H1 (cell line): ENCODE measurements around the gene TPM1. TPM values are rescaled to one million over a fixed set of nuclear protein-coding genes. Genes with fewer than 3 reads are reported as not detected.

ENCODE experiments used
- CTCF ChIA-PET: fragments of 300-600 bp; sonication (Branson Sonifier 250); formaldehyde crosslinking; loops from one replicate; lab custom pipeline; 2021; ENCODE audit not compliant: partially characterized antibody; lab: Charles Lee
- POLR2A ChIA-PET: fragments of 300-600 bp; sonication (Branson Sonifier 250); formaldehyde crosslinking; loops from one replicate; lab custom pipeline; 2021; ENCODE audit warnings: inconsistent platforms; ENCODE audit not compliant: partially characterized antibody; lab: Charles Lee
- DNase-seq, 2 experiments: peaks; one replicate each; pipeline versions ENCODE4 v3.0.0 to v3.0.0-alpha.2; 2010 to 2022; ENCODE audit warnings: low spot score in 2 of 2, low read depth in 1 of 2, mixed read lengths in 1 of 2
- FAIRE-seq: peaks from 2 replicates; lab custom pipeline; 2011; peaks lifted over from hg19 to GRCh38; lab: Jason Lieb, UNC
- H2AFZ ChIP-seq: 2 replicates; pipeline ENCODE4 v1.8.1; 2012; ENCODE audit warnings: low read length, inconsistent platforms
- H2AK5ac ChIP-seq: 2 replicates; pipeline ENCODE4 v1.6.1; 2013; ENCODE audit warnings: low read depth, low read length
- H2BK120ac ChIP-seq: replicated peaks from 2 replicates; pipeline ENCODE3; 2013; ENCODE audit warnings: low read depth, low read length, inconsistent platforms
- H2BK12ac ChIP-seq: 2 replicates; pipeline ENCODE4 v1.6.1; 2013; ENCODE audit warnings: low read depth, low read length
- H2BK15ac ChIP-seq: 2 replicates; pipeline ENCODE4 v1.6.1; 2013; ENCODE audit warnings: low read length
- H2BK20ac ChIP-seq: 2 replicates; pipeline ENCODE4 v1.6.1; 2013; ENCODE audit warnings: low read length
- H2BK5ac ChIP-seq: 2 replicates; pipeline ENCODE4 v1.6.1; 2013; ENCODE audit warnings: low read depth, low read length
- H3K14ac ChIP-seq: 2 replicates; pipeline ENCODE4 v1.6.1; 2013; ENCODE audit warnings: inconsistent platforms; ENCODE audit not compliant: insufficient read length
- H3K18ac ChIP-seq: 2 replicates; pipeline ENCODE4 v1.6.1; 2013; ENCODE audit warnings: low read length; ENCODE audit errors: extremely low read depth
- H3K23ac ChIP-seq: 2 replicates; pipeline ENCODE4 v1.6.1; 2013; ENCODE audit warnings: inconsistent platforms; ENCODE audit not compliant: insufficient read length
- H3K23me2 ChIP-seq: 2 replicates; pipeline ENCODE4 v1.6.1; 2013; ENCODE audit warnings: low read depth, low read length
- H3K27ac ChIP-seq: 2 replicates; pipeline ENCODE4 v1.6.1; 2011; ENCODE audit warnings: low read depth, low read length, inconsistent platforms
- H3K27me3 ChIP-seq, 4 experiments: replicated peaks in 1 of 4; 1 replicate in 1 of 4; 2 replicates in 3 of 4; pipeline versions ENCODE4 v1.6.1 to v1.8.1; 2011 to 2013; ENCODE audit warnings: low read length in 3 of 4, mild to moderate bottlenecking in 3 of 4, inconsistent platforms in 2 of 4, mixed read lengths in 2 of 4, moderate library complexity in 1 of 4; ENCODE audit not compliant: control insufficient read depth in 3 of 4, insufficient read depth in 3 of 4; ENCODE audit errors: extremely low read depth in 1 of 4
- H3K36me3 ChIP-seq, 4 experiments: 2 replicates each; pipeline versions ENCODE4 v1.6.1 to v1.8.1; 2011 to 2013; ENCODE audit warnings: mild to moderate bottlenecking in 4 of 4, low read length in 3 of 4, moderate library complexity in 2 of 4, control low read depth in 1 of 4, inconsistent platforms in 1 of 4; ENCODE audit not compliant: insufficient read depth in 4 of 4, control insufficient read depth in 2 of 4
- H3K4ac ChIP-seq: replicated peaks from 2 replicates; pipeline ENCODE3; 2013; ENCODE audit warnings: low read length, low read depth, mixed read lengths, inconsistent platforms; ENCODE audit not compliant: insufficient read length
- H3K4me1 ChIP-seq, 4 experiments: replicated peaks in 1 of 4; 1 replicate in 1 of 4; 2 replicates in 3 of 4; pipeline versions ENCODE4 v1.6.1 to v1.8.1; 2011 to 2013; ENCODE audit warnings: low read length in 3 of 4, inconsistent platforms in 2 of 4, mixed read lengths in 1 of 4; ENCODE audit not compliant: insufficient read depth in 4 of 4, control insufficient read depth in 3 of 4
- H3K4me2 ChIP-seq, 2 experiments: 2 replicates each; pipeline versions ENCODE4 v1.6.1 to v1.8.1; 2011 to 2013; ENCODE audit warnings: low read depth in 2 of 2, low read length in 2 of 2, control low read depth in 1 of 2, inconsistent platforms in 1 of 2, mild to moderate bottlenecking in 1 of 2; ENCODE audit not compliant: insufficient read depth in 1 of 2
- H3K4me3 ChIP-seq, 4 experiments: fragments of 200-600, 300-600 bp in 1 of 4; sonication (generic), shearing (Covaris generic), sonication (Bioruptor Twin) in 1 of 4; 2 replicates each; pipeline versions ENCODE4 v1.5.1 to v1.8.1; 2011 to 2016; ENCODE audit warnings: low read length in 4 of 4, low read depth in 3 of 4, control low read depth in 2 of 4, inconsistent platforms in 2 of 4, mild to moderate bottlenecking in 2 of 4, mixed read lengths in 1 of 4, moderate library complexity in 1 of 4; ENCODE audit not compliant: insufficient read depth in 2 of 4; ENCODE audit errors: extremely low read depth in 1 of 4
- H3K56ac ChIP-seq: replicated peaks from 2 replicates; pipeline ENCODE3; 2013; ENCODE audit warnings: low read depth, mild to moderate bottlenecking, mixed read lengths, low read length, inconsistent platforms; ENCODE audit not compliant: insufficient read length
- H3K79me1 ChIP-seq: 2 replicates; pipeline ENCODE4 v1.6.1; 2013; ENCODE audit warnings: low read depth, low read length, control low read depth
- H3K79me2 ChIP-seq, 2 experiments: 2 replicates each; pipeline versions ENCODE4 v1.6.1 to v1.8.1; 2012 to 2013; ENCODE audit warnings: low read length in 2 of 2, mild to moderate bottlenecking in 2 of 2, inconsistent platforms in 1 of 2; ENCODE audit not compliant: insufficient read depth in 2 of 2, control insufficient read depth in 1 of 2
- H3K9ac ChIP-seq, 4 experiments: replicated peaks in 1 of 4; 1 replicate in 1 of 4; 2 replicates in 3 of 4; pipeline versions ENCODE4 v1.6.1 to v1.8.1; 2011 to 2013; ENCODE audit warnings: low read depth in 3 of 4, low read length in 3 of 4, control low read depth in 2 of 4, mild to moderate bottlenecking in 2 of 4, moderate library complexity in 2 of 4, inconsistent platforms in 1 of 4; ENCODE audit errors: extremely low read depth in 1 of 4
- H3K9me3 ChIP-seq, 2 experiments: 2 replicates each; pipeline versions ENCODE4 v1.6.1 to v1.8.1; 2012 to 2013; ENCODE audit warnings: mild to moderate bottlenecking in 2 of 2, moderate library complexity in 2 of 2, control low read depth in 1 of 2, inconsistent platforms in 1 of 2, low read depth in 1 of 2, low read length in 1 of 2, mixed read lengths in 1 of 2; ENCODE audit not compliant: insufficient read depth in 2 of 2
- H4K20me1 ChIP-seq, 2 experiments: replicated peaks in 1 of 2; 2 replicates each; pipeline versions ENCODE3 to v1.8.1; 2011 to 2013; ENCODE audit warnings: inconsistent platforms in 2 of 2, low read length in 2 of 2, mild to moderate bottlenecking in 1 of 2; ENCODE audit not compliant: insufficient read depth in 2 of 2, control insufficient read depth in 1 of 2
- H4K5ac ChIP-seq: 2 replicates; pipeline ENCODE4 v1.6.1; 2013; ENCODE audit warnings: low read length, low read depth, mixed read lengths, inconsistent platforms; ENCODE audit not compliant: insufficient read length
- H4K8ac ChIP-seq: 2 replicates; pipeline ENCODE4 v1.8.0; 2013; ENCODE audit warnings: mild to moderate bottlenecking, moderate library complexity, low read length, inconsistent platforms; ENCODE audit not compliant: insufficient read depth; ENCODE audit errors: extremely low read depth
- H4K91ac ChIP-seq: replicated peaks from 2 replicates; pipeline ENCODE3; 2013; ENCODE audit warnings: low read length, mixed read lengths, inconsistent platforms; ENCODE audit not compliant: insufficient read length
- BCL11A ChIP-seq, 2 experiments: IDR thresholded peaks; one replicate each; pipeline ENCODE4 v1.6.1; 2011; ENCODE audit warnings: low read depth in 2 of 2, low read length in 2 of 2, mild to moderate bottlenecking in 2 of 2
- EP300 ChIP-seq, 2 experiments: IDR thresholded peaks; 1 replicate in 1 of 2; 2 replicates in 1 of 2; pipeline ENCODE4 v1.6.1; 2011 to 2012; ENCODE audit warnings: low read depth in 2 of 2, low read length in 2 of 2, mild to moderate bottlenecking in 2 of 2, borderline replicate concordance in 1 of 2, inconsistent platforms in 1 of 2, moderate library complexity in 1 of 2
- HDAC2 ChIP-seq, 2 experiments: fragments of 300-600 bp in 1 of 2; sonication (generic) in 1 of 2; IDR thresholded peaks; 2 replicates each; pipeline ENCODE4 v1.6.1; 2011 to 2012; ENCODE audit warnings: low read depth in 2 of 2, low read length in 2 of 2, mild to moderate bottlenecking in 2 of 2, moderate library complexity in 2 of 2, borderline replicate concordance in 1 of 2, inconsistent platforms in 1 of 2
- POLR2A ChIP-seq, 2 experiments: IDR thresholded peaks; 1 replicate in 1 of 2; 2 replicates in 1 of 2; pipeline ENCODE4 v1.6.1; 2011; ENCODE audit warnings: low read depth in 2 of 2, low read length in 2 of 2, mild to moderate bottlenecking in 2 of 2; ENCODE audit errors: control extremely low read depth in 1 of 2
- RAD21 ChIP-seq, 2 experiments: IDR thresholded peaks in 1 of 2; conservative IDR thresholded peaks in 1 of 2; 2 replicates each; pipeline ENCODE4 v1.6.1; 2011; ENCODE audit warnings: low read depth in 2 of 2, low read length in 2 of 2, improper control_type of control experiment in 1 of 2, inconsistent platforms in 1 of 2, mild to moderate bottlenecking in 1 of 2, moderate library complexity in 1 of 2
- RFX5 ChIP-seq: IDR thresholded peaks from 2 replicates; pipeline ENCODE4 v1.6.1; 2011; ENCODE audit warnings: low read depth, low read length, improper control_type of control experiment, borderline replicate concordance
- RXRA ChIP-seq: IDR thresholded peaks from 2 replicates; pipeline ENCODE4 v1.6.1; 2011; ENCODE audit warnings: low read depth, mild to moderate bottlenecking, low read length, moderate library complexity; ENCODE audit not compliant: insufficient read depth
- SIX5 ChIP-seq: IDR thresholded peaks from 2 replicates; pipeline ENCODE4 v1.6.1; 2011; ENCODE audit warnings: mild to moderate bottlenecking, low read depth, low read length
- SUZ12 ChIP-seq: fragments of 200-600 bp; sonication (generic); IDR thresholded peaks from 2 replicates; pipeline ENCODE4 v1.6.1; 2012; ENCODE audit warnings: mild to moderate bottlenecking, inconsistent platforms, low read length, moderate library complexity, mixed read lengths
- TAF1 ChIP-seq: IDR thresholded peaks from 2 replicates; pipeline ENCODE4 v1.6.1; 2011; ENCODE audit warnings: mild to moderate bottlenecking, low read depth, low read length
- WGBS, 2 experiments: shearing (Covaris generic) in 1 of 2; methylation state at CpG; one replicate each; pipeline versions ENCODE4 v1.1.6 to v1.1.7; 2013 to 2015; ENCODE audit warnings: low lambda C conversion rate in 2 of 2, mixed read lengths in 2 of 2, inconsistent platforms in 1 of 2, low coverage in 1 of 2, missing lambda C conversion rate in 1 of 2; ENCODE audit not compliant: insufficient replicate concordance in 2 of 2, insufficient coverage in 1 of 2, insufficient read length in 1 of 2; ENCODE audit errors: extremely low coverage in 1 of 2, missing lambda C conversion rate in 1 of 2; 5-methylcytosine and 5-hydroxymethylcytosine counted together
- polyA plus RNA-seq, 7 experiments: library from polyadenylated mRNA; depleted of rRNA in 3 of 7; stranded (reverse) in 5 of 7; unstranded in 2 of 7; fragments of >200 nt in 5 of 7; fragments of 200-250 nt in 2 of 7; gene quantifications; 1 replicate in 5 of 7; 2 replicates in 1 of 7; 4 replicates in 1 of 7; pipeline versions ENCODE4 v1.2.1 to v1.2.3, GENCODE V29; 2011 to 2013; ENCODE audit warnings: missing spikeins in 2 of 7, mixed read lengths in 2 of 7
- total RNA-seq: library from RNA; stranded (reverse); fragmentation: NEBNext Ultra II Directional; extraction: Animal tissue kit (Norgen Biotek cat#: 25700); gene quantifications from 2 replicates; pipeline ENCODE4 v1.2.1, GENCODE V29; 2021

Gene TPM1
- total and polyA plus RNA-seq, 2 of the 8 experiments (the other 6 are each of a cell fraction or from before 2014, with no cell fraction given), result 258 to 579 TPM

DNA sequence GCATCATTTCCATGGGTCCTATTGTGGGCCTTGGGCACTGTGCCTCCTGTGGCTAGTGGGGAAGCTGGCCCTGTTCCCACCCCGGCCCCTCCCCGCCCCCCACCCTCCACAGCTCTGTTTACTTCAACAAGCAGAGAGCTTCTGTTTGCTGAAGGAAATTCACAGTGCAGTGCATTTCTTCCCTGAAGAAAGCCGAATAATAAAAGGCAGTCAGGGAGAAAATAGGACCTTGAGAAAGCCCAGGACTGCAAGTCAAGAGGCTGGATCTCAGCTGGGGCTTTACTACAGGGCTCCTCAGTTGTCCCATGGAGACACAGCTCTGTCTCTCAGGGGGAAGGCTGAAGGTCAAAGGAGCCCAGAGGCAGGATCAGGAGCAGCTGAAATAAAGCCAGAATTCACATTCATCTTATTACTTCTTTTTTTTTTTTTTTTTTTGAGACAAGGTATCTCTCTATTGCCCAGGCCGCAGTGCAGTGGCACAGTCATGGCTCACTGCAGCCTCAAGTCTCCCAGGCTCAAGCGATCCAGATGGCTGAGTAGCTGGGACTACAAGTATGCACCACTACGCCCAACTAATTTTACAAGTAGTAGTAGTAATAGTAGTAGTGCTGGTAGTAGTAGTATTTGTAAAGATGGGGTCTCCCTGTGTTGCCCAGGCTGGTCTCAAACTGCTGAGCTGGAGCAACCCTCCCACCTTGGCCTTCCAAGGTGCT lies 46.1 kb downstream of the TPM1 start:
- no peak overlapping the region for H3K4me3 ChIP-seq
- no peak for FAIRE-seq
- no peak for TF ChIP-seq BCL11A (IDR thresholded peaks at IDR 0.05; ENCODE audit: low read depth in 2 of 2, low read length in 2 of 2)
- TF ChIP-seq RXRA, result no peak
- TF ChIP-seq HDAC2 (IDR thresholded peaks at IDR 0.05; ENCODE audit: borderline replicate concordance in 1 of 2, low read depth in 2 of 2, low read length in 2 of 2), result no peak
- TF ChIP-seq SUZ12, result no peak
- TF ChIP-seq RFX5, result no peak
- TF ChIP-seq EP300 (IDR thresholded peaks at IDR 0.05; ENCODE audit: borderline replicate concordance in 1 of 2, low read depth in 2 of 2, low read length in 2 of 2), result no peak
- TF ChIP-seq RAD21 (IDR thresholded peaks at IDR 0.05 in 1 of 2, conservative IDR thresholded peaks at IDR 0.05 in 1 of 2; ENCODE audit: low read depth in 2 of 2, low read length in 2 of 2), result no peak
- TF ChIP-seq TAF1, result no peak
- TF ChIP-seq SIX5, result no peak
- TF ChIP-seq POLR2A (IDR thresholded peaks at IDR 0.05; ENCODE audit: control extremely low read depth in 1 of 2, low read depth in 2 of 2, low read length in 2 of 2), result no peak

More for the DNA sequence above, 46.1 kb downstream of the TPM1 start:
- Histone ChIP-seq H3K23me2 (no peaks in the 10 kb centered on the region), H2BK5ac (peak overlapping the region; percentile 53; the same call in 1 of the 2 replicates), H3K9me3 (no peaks in the 10 kb centered on the region), H2BK120ac (peak overlapping the region; percentile 68), H3K4me2 (peak overlapping the region; percentile 0 to 2; a peak in 2 of 4 replicates), H2BK20ac (no peak overlapping the region; the same call in 1 of the 2 replicates), H3K27ac (no peak overlapping the region), H3K4me1 (peaks cover 4 to 18% (median 13%) of the 10 kb centered on the region in 4 experiments; a peak in 5 of 7 replicates), H4K91ac (no peak overlapping the region), H2AFZ (no peak overlapping the region; the same call in 1 of the 2 replicates), H2AK5ac (0 out of 2 replicates have a peak overlapping the region, but pooled peaks have one; percentile 25), H3K4ac (no peak overlapping the region), H4K5ac (no peak overlapping the region), H3K23ac (no peak overlapping the region), H3K56ac (no peak overlapping the region), H3K18ac (peak overlapping the region; percentile 25; the same call in 1 of the 2 replicates), H3K36me3 (no peaks in the 10 kb centered on the region), H3K9ac (no peak overlapping the region), H2BK12ac (peak overlapping the region; percentile 82; the same call in 1 of the 2 replicates), H3K79me1 (no peaks in the 10 kb centered on the region), H3K14ac (no peak overlapping the region), H3K79me2 (no peaks in the 10 kb centered on the region), H3K27me3 (no peaks in the 10 kb centered on the region), H2BK15ac (peak overlapping the region; percentile 73; the same call in 1 of the 2 replicates), H4K8ac (no peak overlapping the region), H4K20me1 (no peaks in the 10 kb centered on the region)
- CTCF ChIA-PET, result interaction anchor here (0.7 to 5.1 kb wide), 8 partner anchors 11 to 1255 kb away, joined by 3 to 32 read pairs (median 4); no protein-coding TSS in a partner anchor
- no peak for DNase-seq
- 71% methylated on average over 5 of the region's 6 CpGs; no CpG with 5 or more reads in 1 of the 2 experiments for WGBS, 2 experiments
- POLR2A ChIA-PET, result interaction anchor here (0.9 to 18.5 kb wide), 6 partner anchors 19 to 238 kb away, joined by 3 to 325 read pairs (median 11); partner anchors contain the start of gene TPM1
